Breast epithelium (tissue), 3 donors: Measurements from ENCODE around the gene PDZD2.
"Not testable (repeated sequence)": the region's sequence is repeated elsewhere in the genome, so short reads cannot be mapped to it uniquely, and the experiment has no call there.

ENCODE experiments used
- POLR2A ChIP-seq: fragments of 450-650 bp; IDR thresholded peaks from one replicate; pipeline ENCODE4 v1.6.1; 2016; ENCODE audit warnings: antibody characterized with exemption, mild to moderate bottlenecking, moderate library complexity
- TF ChIP-seq, protein P1 (sequence below), 3 donors: fragments of 450-650 bp; IDR thresholded peaks; one replicate each; pipeline ENCODE4 v1.5.1; 2016 to 2017; ENCODE audit warnings: antibody characterized with exemption in 3 of 3, mild to moderate bottlenecking in 3 of 3, moderate library complexity in 3 of 3

DNA sequence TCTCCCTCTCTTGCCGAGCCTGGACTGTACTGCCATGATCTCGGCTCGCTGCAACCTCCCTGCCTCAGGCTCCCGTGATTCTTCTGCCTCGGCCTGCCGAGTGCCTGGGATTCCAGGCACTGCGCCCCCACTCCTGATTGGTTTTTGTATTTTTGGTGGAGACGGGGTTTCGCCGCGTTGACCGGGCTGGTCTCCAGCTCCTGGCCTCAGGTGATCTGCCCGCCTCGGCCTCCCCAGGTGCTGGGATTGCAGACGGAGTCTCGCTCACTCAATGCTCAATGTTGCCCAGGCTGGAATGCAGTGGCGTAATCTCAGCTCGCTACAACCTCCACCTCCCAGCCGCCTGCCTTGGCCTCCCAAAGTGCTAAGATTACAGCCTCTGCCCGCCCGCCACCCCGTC lies 400.2 kb downstream of the PDZD2 start:
- TF ChIP-seq, protein P1, sequence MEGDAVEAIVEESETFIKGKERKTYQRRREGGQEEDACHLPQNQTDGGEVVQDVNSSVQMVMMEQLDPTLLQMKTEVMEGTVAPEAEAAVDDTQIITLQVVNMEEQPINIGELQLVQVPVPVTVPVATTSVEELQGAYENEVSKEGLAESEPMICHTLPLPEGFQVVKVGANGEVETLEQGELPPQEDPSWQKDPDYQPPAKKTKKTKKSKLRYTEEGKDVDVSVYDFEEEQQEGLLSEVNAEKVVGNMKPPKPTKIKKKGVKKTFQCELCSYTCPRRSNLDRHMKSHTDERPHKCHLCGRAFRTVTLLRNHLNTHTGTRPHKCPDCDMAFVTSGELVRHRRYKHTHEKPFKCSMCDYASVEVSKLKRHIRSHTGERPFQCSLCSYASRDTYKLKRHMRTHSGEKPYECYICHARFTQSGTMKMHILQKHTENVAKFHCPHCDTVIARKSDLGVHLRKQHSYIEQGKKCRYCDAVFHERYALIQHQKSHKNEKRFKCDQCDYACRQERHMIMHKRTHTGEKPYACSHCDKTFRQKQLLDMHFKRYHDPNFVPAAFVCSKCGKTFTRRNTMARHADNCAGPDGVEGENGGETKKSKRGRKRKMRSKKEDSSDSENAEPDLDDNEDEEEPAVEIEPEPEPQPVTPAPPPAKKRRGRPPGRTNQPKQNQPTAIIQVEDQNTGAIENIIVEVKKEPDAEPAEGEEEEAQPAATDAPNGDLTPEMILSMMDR (IDR thresholded peaks at IDR 0.05): not testable (repeated sequence)
- TF ChIP-seq POLR2A: not testable (repeated sequence)
